ENCODE measurements around the gene MYOF. TPM values are rescaled to one million over a fixed set of nuclear protein-coding genes. Genes with fewer than 3 reads are reported as not detected.

MYOF gene
- total and polyA plus RNA-seq, 2 donors from 2014 or later, result 11.5 to 134 TPM

DNA sequence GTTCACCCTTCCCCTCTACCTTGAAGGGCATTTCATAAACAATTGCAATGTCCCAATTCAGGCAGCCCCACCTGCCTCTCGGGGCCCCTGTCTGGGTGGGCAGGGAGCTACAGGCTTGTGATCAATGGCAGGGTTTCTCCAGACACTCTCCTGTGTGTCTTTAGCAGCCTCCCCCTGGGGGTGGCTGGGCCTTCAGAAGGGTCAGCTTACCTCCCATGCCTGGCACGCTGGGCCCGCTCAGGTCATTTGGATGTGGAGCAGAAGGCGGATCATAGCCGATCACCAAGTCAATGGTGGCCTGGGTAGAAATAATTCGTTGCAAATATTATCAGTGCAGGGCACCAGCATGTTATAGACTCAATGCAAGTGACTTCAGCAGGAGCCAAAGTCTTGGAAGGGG lies 56.3 kb downstream of the MYOF start:
- H3K4me3 ChIP-seq (ENCODE audit: low read length in 3 of 3), result no peak overlapping the region
- no peaks in the 10 kb centered on the region for H3K27me3 ChIP-seq (ENCODE audit: control insufficient read depth, insufficient read depth, low read length)
- peaks cover 2 to 6% (median 2%) of the 10 kb centered on the region in 3 donors for H3K4me1 ChIP-seq (ENCODE audit: control insufficient read depth in 2 of 3, insufficient read depth in 2 of 3, low read depth in 1 of 3, low read length in 3 of 3)
- intact Hi-C loops (cut with DNase I), result no loop called here
- DNase-seq, result no peak
- no peaks in the 10 kb centered on the region for H3K9me3 ChIP-seq (ENCODE audit: control insufficient read depth in 2 of 3, insufficient read depth in 1 of 3, low read length in 3 of 3)
- no peak overlapping the region for H3K9ac ChIP-seq (ENCODE audit: low read length in 3 of 3)
- no peak for FAIRE-seq
- no peak overlapping the region for H3K27ac ChIP-seq (ENCODE audit: low read depth in 2 of 2, low read length in 2 of 2)
- peaks cover 0 to 2% (median 0%) of the 10 kb centered on the region in 3 donors for H3K36me3 ChIP-seq (ENCODE audit: control insufficient read depth in 2 of 3, insufficient read depth in 3 of 3, low read length in 3 of 3)
- TF ChIP-seq CTCF (IDR thresholded peaks at IDR 0.05; ENCODE audit: borderline replicate concordance, extremely low read depth, insufficient read depth), result no peak

DNA sequence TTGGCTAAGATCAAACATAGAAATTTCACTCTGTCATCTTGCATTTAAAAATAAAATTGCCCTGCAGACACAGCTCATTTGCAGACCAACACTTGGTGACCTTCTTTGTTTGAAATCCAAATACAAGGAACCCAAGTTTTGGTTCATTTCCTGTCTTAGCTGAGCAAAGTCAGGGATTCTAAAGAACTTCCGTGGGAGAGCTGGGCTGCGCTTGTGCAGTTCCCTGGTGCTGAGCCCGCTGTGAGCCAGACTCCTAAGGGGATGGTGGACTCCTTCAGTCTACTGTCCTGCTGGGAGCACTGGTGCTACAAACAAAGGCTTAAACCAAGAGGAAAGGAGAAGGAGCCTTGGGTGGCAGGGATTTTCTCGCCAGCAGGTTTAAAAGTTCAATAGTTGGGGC lies 60.0 kb downstream of the MYOF start:
- Histone ChIP-seq H3K9me3 (ENCODE audit: control insufficient read depth in 2 of 3, insufficient read depth in 1 of 3, low read length in 3 of 3) (no peaks in the 10 kb centered on the region), H3K4me3 (ENCODE audit: low read length in 3 of 3) (no peak overlapping the region), H3K27me3 (ENCODE audit: control insufficient read depth, insufficient read depth, low read length) (no peaks in the 10 kb centered on the region), H3K9ac (ENCODE audit: low read length in 3 of 3) (no peak overlapping the region), H3K27ac (ENCODE audit: low read depth in 2 of 2, low read length in 2 of 2) (no peak overlapping the region), H3K36me3 (ENCODE audit: control insufficient read depth in 2 of 3, insufficient read depth in 3 of 3, low read length in 3 of 3) (peaks cover 0 to 2% (median 0%) of the 10 kb centered on the region in 3 donors), H3K4me1 (ENCODE audit: control insufficient read depth in 2 of 3, insufficient read depth in 2 of 3, low read depth in 1 of 3, low read length in 3 of 3) (peaks cover 2 to 6% (median 2%) of the 10 kb centered on the region in 3 donors)
- intact Hi-C loops (cut with DNase I), result no loop called here
- DNase-seq (peak in 1 of 5 donors; percentile 55), FAIRE-seq (no peak)
- TF ChIP-seq CTCF (IDR thresholded peaks at IDR 0.05; ENCODE audit: borderline replicate concordance, extremely low read depth, insufficient read depth), result no peak

GRCh38 chr10:93420944-93421825 lies 60.9 kb downstream of the MYOF start:
- H3K27ac ChIP-seq (ENCODE audit: low read depth in 2 of 2, low read length in 2 of 2), result no peak overlapping the region
- H3K9me3 ChIP-seq (ENCODE audit: control insufficient read depth in 2 of 3, insufficient read depth in 1 of 3, low read length in 3 of 3), result no peaks in the 10 kb centered on the region
- peaks cover 0 to 2% (median 0%) of the 10 kb centered on the region in 3 donors for H3K36me3 ChIP-seq (ENCODE audit: control insufficient read depth in 2 of 3, insufficient read depth in 3 of 3, low read length in 3 of 3)
- H3K9ac ChIP-seq (ENCODE audit: low read length in 3 of 3), result no peak overlapping the region
- no peak for FAIRE-seq
- H3K27me3 ChIP-seq (ENCODE audit: control insufficient read depth, insufficient read depth, low read length), result no peaks in the 10 kb centered on the region
- intact Hi-C loops (cut with DNase I), result no loop called here
- H3K4me1 ChIP-seq (ENCODE audit: control insufficient read depth in 2 of 3, insufficient read depth in 2 of 3, low read depth in 1 of 3, low read length in 3 of 3), result peaks cover 2 to 6% (median 2%) of the 10 kb centered on the region in 3 donors
- no peak for TF ChIP-seq CTCF (IDR thresholded peaks at IDR 0.05; ENCODE audit: borderline replicate concordance, extremely low read depth, insufficient read depth)
- peak in 2 of 5 donors; percentile 42 to 48 for DNase-seq
- no peak overlapping the region for H3K4me3 ChIP-seq (ENCODE audit: low read length in 3 of 3)

All from kidney (tissue), 14 donors.